ENCODE results near the gene MSANTD4.

DNA sequence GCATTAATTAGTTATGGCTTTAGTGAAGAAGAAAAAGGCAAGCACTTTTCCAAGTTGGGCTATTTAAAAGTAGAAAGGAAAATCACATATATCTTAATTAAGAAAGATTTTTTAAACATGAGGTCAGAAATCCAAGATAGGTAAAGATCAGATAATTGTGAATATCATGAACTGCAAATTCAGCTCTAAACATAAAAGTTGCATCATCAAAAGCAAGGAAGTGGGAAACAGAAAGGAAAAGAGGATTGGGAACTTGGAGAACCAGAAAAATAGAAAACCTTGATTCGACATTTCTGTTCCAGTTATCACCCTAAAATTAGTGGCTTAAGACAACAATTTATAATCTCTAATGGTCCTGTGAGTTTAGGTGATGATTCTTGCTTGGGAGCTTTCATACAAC lies 37.6 kb upstream of the MSANTD4 start:
- TF ChIP-seq POLR2AphosphoS5 (IDR thresholded peaks at IDR 0.05) = no peak
- TF ChIP-seq, protein P1, sequence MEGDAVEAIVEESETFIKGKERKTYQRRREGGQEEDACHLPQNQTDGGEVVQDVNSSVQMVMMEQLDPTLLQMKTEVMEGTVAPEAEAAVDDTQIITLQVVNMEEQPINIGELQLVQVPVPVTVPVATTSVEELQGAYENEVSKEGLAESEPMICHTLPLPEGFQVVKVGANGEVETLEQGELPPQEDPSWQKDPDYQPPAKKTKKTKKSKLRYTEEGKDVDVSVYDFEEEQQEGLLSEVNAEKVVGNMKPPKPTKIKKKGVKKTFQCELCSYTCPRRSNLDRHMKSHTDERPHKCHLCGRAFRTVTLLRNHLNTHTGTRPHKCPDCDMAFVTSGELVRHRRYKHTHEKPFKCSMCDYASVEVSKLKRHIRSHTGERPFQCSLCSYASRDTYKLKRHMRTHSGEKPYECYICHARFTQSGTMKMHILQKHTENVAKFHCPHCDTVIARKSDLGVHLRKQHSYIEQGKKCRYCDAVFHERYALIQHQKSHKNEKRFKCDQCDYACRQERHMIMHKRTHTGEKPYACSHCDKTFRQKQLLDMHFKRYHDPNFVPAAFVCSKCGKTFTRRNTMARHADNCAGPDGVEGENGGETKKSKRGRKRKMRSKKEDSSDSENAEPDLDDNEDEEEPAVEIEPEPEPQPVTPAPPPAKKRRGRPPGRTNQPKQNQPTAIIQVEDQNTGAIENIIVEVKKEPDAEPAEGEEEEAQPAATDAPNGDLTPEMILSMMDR (IDR thresholded peaks at IDR 0.05) = no peak

All from prostate gland (tissue), 2 donors.